Gastrocnemius medialis (tissue), 4 donors: ENCODE results near the gene UQCRC2. TPM values are rescaled to one million over a fixed set of nuclear protein-coding genes. Genes with fewer than 3 reads are reported as not detected.
"Not testable (repeated sequence)": the region's sequence is repeated elsewhere in the genome, so short reads cannot be mapped to it uniquely, and the experiment has no call there.

Experiments used
- ATAC-seq, 2 donors: fragments of 150-250 bp; one replicate each; pipeline ENCODE4 v1.9.1; 2016
- DNase-seq, 2 donors: peaks; one replicate each; pipeline ENCODE4 v3.0.0-alpha.2; 2019
- H3K27ac ChIP-seq, 4 donors: fragments of 200-600 bp; sonication (generic); 1 replicate in 1 of 4; 2 replicates in 3 of 4; pipeline ENCODE4 v1.5.1; 2016 to 2018; ENCODE audit warnings: mild to moderate bottlenecking in 2 of 4, moderate library complexity in 1 of 4
- H3K27me3 ChIP-seq, 3 donors: fragments of 200-600 bp; sonication (generic) in 2 of 3; 1 replicate in 1 of 3; 2 replicates in 2 of 3; pipeline versions ENCODE4 v1.5.1 to v1.6.0; 2016 to 2019; ENCODE audit warnings: mild to moderate bottlenecking in 1 of 3, moderate library complexity in 1 of 3
- H3K36me3 ChIP-seq, 2 donors: fragments of 200-600 bp; sonication (generic) in 1 of 2; one replicate each; pipeline ENCODE4 v1.5.1; 2017 to 2018
- H3K4me1 ChIP-seq, 2 donors: fragments of 200-600 bp; sonication (generic) in 1 of 2; one replicate each; pipeline ENCODE4 v1.5.1; 2016 to 2017; ENCODE audit warnings: mild to moderate bottlenecking in 2 of 2
- H3K4me3 ChIP-seq, 4 donors: fragments of 200-600 bp; sonication (generic) in 3 of 4; 1 replicate in 1 of 4; 2 replicates in 3 of 4; pipeline ENCODE4 v1.5.1; 2016 to 2019; ENCODE audit warnings: mild to moderate bottlenecking in 2 of 4
- H3K9me3 ChIP-seq, 3 donors: fragments of 200-600 bp; sonication (generic) in 2 of 3; 1 replicate in 1 of 3; 2 replicates in 2 of 3; pipeline ENCODE4 v1.5.1; 2016 to 2019
- POLR2A ChIP-seq, 2 donors: fragments of 450-650 bp; IDR thresholded peaks; one replicate each; pipeline ENCODE4 v1.6.1; 2017; ENCODE audit warnings: antibody characterized with exemption in 2 of 2, mild to moderate bottlenecking in 2 of 2, moderate library complexity in 2 of 2
- in situ Hi-C, 4 donors: fragments of 200-750 bp; cut with MboI; loops; one replicate each; pipeline versions ENCODE4 v1.15.0 to v1.8.0; 2017; ENCODE audit warnings: low sequenced_read_pairs in 4 of 4
- intact Hi-C: fragments of 100-400 bp; cut with DNase I; formaldehyde crosslinking; loops from one replicate; pipeline ENCODE4 v1.15.1; 2023; ENCODE audit warnings: low total_unique reads
- total RNA-seq, 4 donors: library from RNA; depleted of rRNA; stranded (reverse); fragments of >200 nt; gene quantifications; one replicate each; pipeline versions ENCODE4 v1.1.0 to v1.2.3, GENCODE V29; 2016
- TF ChIP-seq, protein P1 (sequence below), 5 experiments: fragments of 450-650 bp in 3 of 5; fragments of 200-600 bp in 2 of 5; sonication (generic) in 2 of 5; IDR thresholded peaks in 4 of 5; conservative IDR thresholded peaks in 1 of 5; 1 replicate in 4 of 5; 2 replicates in 1 of 5; pipeline ENCODE4 v1.5.1; 2016 to 2019; ENCODE audit warnings: antibody characterized with exemption in 5 of 5, mild to moderate bottlenecking in 3 of 5, moderate library complexity in 3 of 5

UQCRC2 gene
- total RNA-seq, 4 donors from 2014 or later, result 204 to 335 (median 276) TPM

GRCh38 chr16:22023505-22023904, 70.3 kb downstream of the UQCRC2 start:
- Histone ChIP-seq H3K27ac (no peak overlapping the region), H3K4me1 (peaks cover 15 to 31% of the 10 kb centered on the region in 2 donors), H3K4me3 (no peak overlapping the region), H3K27me3 (no peaks in the 10 kb centered on the region), H3K36me3 (no peaks in the 10 kb centered on the region), H3K9me3 (no peaks in the 10 kb centered on the region)
- in situ Hi-C loops, result loop anchor here in 2 of 4 donors (25.0 kb wide), 1 partner anchor 264 kb away; the partner anchor contains the start of gene POLR3E (in 2 of the 2)
- ATAC-seq (no peak), DNase-seq (no peak)
- TF ChIP-seq, protein P1, sequence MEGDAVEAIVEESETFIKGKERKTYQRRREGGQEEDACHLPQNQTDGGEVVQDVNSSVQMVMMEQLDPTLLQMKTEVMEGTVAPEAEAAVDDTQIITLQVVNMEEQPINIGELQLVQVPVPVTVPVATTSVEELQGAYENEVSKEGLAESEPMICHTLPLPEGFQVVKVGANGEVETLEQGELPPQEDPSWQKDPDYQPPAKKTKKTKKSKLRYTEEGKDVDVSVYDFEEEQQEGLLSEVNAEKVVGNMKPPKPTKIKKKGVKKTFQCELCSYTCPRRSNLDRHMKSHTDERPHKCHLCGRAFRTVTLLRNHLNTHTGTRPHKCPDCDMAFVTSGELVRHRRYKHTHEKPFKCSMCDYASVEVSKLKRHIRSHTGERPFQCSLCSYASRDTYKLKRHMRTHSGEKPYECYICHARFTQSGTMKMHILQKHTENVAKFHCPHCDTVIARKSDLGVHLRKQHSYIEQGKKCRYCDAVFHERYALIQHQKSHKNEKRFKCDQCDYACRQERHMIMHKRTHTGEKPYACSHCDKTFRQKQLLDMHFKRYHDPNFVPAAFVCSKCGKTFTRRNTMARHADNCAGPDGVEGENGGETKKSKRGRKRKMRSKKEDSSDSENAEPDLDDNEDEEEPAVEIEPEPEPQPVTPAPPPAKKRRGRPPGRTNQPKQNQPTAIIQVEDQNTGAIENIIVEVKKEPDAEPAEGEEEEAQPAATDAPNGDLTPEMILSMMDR (IDR thresholded peaks at IDR 0.05 in 4 of 5, conservative IDR thresholded peaks at IDR 0.05 in 1 of 5), result no peak
- no peak for TF ChIP-seq POLR2A (IDR thresholded peaks at IDR 0.05)
- intact Hi-C loops, result no loop called here

GRCh38 chr16:22024785-22025184, 71.6 kb downstream of the UQCRC2 start:
- H3K27ac ChIP-seq, H3K9me3 ChIP-seq, DNase-seq, intact Hi-C loops, ATAC-seq, H3K4me3 ChIP-seq, H3K27me3 ChIP-seq, H3K36me3 ChIP-seq: not testable (repeated sequence)
- in situ Hi-C loops, result loop anchor here in 2 of 4 donors (25.0 kb wide), 1 partner anchor 263 kb away; the partner anchor contains the start of gene POLR3E (in 2 of the 2)
- peaks cover 8 to 22% of the 10 kb centered on the region in 2 donors for H3K4me1 ChIP-seq

GRCh38 chr16:22027633-22028032, 74.5 kb downstream of the UQCRC2 start:
- Histone ChIP-seq H3K36me3 (peaks cover 0 to 3% of the 10 kb centered on the region in 2 donors), H3K27ac (no peak overlapping the region), H3K4me3 (no peak overlapping the region), H3K9me3 (no peaks in the 10 kb centered on the region), H3K27me3 (no peaks in the 10 kb centered on the region), H3K4me1 (peaks cover 8 to 22% of the 10 kb centered on the region in 2 donors)
- no peak for ATAC-seq
- in situ Hi-C loops, result no loop called here
- intact Hi-C loops, result no loop called here
- DNase-seq, result no peak
- TF ChIP-seq, protein P1 (IDR thresholded peaks at IDR 0.05 in 4 of 5, conservative IDR thresholded peaks at IDR 0.05 in 1 of 5), result no peak
- TF ChIP-seq POLR2A (IDR thresholded peaks at IDR 0.05), result no peak

- TF ChIP-seq, protein P1 (IDR thresholded peaks at IDR 0.05 in 4 of 5, conservative IDR thresholded peaks at IDR 0.05 in 1 of 5), result no peak
- TF ChIP-seq POLR2A (IDR thresholded peaks at IDR 0.05), result no peak
- intact Hi-C loops (no loop called here), in situ Hi-C loops (no loop called here)
- Histone ChIP-seq H3K27me3 (no peaks in the 10 kb centered on the region), H3K9me3 (no peaks in the 10 kb centered on the region), H3K4me3 (no peak overlapping the region), H3K27ac (no peak overlapping the region), H3K4me1 (peaks cover 8 to 17% of the 10 kb centered on the region in 2 donors), H3K36me3 (peaks cover 0 to 3% of the 10 kb centered on the region in 2 donors)
- no peak for DNase-seq
- no peak for ATAC-seq
Observed at GRCh38 chr16:22029632-22030031, 76.5 kb downstream of the UQCRC2 start.

GRCh38 chr16:22030087-22030812, 77.1 kb downstream of the UQCRC2 start:
- no peaks in the 10 kb centered on the region for H3K9me3 ChIP-seq
- H3K4me1 ChIP-seq, result peaks cover 8 to 17% of the 10 kb centered on the region in 2 donors
- H3K27me3 ChIP-seq, result no peaks in the 10 kb centered on the region
- in situ Hi-C loops, result no loop called here
- peaks cover 0 to 3% of the 10 kb centered on the region in 2 donors for H3K36me3 ChIP-seq
- intact Hi-C loops, result no loop called here
- no peak overlapping the region for H3K4me3 ChIP-seq
- ATAC-seq, result no peak
- no peak for TF ChIP-seq POLR2A (IDR thresholded peaks at IDR 0.05)
- TF ChIP-seq, protein P1 (IDR thresholded peaks at IDR 0.05 in 4 of 5, conservative IDR thresholded peaks at IDR 0.05 in 1 of 5), result no peak
- H3K27ac ChIP-seq, result no peak overlapping the region
- DNase-seq, result no peak
